GM12878 (cell line): ENCODE results near the gene PBOV1. TPM values are rescaled to one million over a fixed set of nuclear protein-coding genes. Genes with fewer than 3 reads are reported as not detected.

Experiments used
- ATAC-seq: fragments of 200-7000 bp; cut with Tn5 transposase; 3 replicates; pipeline ENCODE4 v1.9.1; 2020; ENCODE audit warnings: mild to moderate bottlenecking, moderate library complexity
- BruUV-seq: library from RNA; stranded (reverse); fragments of 400-500 nt; replicated peaks from 2 replicates; lab custom pipeline; 2021; lab: Mats Ljungman, UMichigan
- CTCF ChIA-PET: fragments of 300-600 bp; sonication (Branson Sonifier 250); formaldehyde crosslinking; extraction: SDS; loops from one replicate; lab custom pipeline; 2021; ENCODE audit warnings: inconsistent platforms; lab: Yijun Ruan, JAX
- POLR2A ChIA-PET: fragments of 350-600 bp; formaldehyde crosslinking; extraction: SDS; loops from one replicate; lab custom pipeline; 2021; ENCODE audit warnings: inconsistent platforms; lab: Charles Lee
- RAD21 ChIA-PET: fragments of 300-600 bp; sonication (Branson Sonifier 250); formaldehyde crosslinking; loops from one replicate; lab custom pipeline; 2023; ENCODE audit warnings: antibody characterized with exemption; ENCODE audit not compliant: unreplicated experiment; lab: Charles Lee
- SMC1A ChIA-PET: fragments of 300-600 bp; sonication (Branson Sonifier 250); formaldehyde crosslinking; loops from one replicate; lab custom pipeline; 2023; ENCODE audit not compliant: unreplicated experiment, uncharacterized antibody; lab: Charles Lee
- DNase-seq: peaks from one replicate; pipeline ENCODE4 v3.0.0-alpha.2; 2011; ENCODE audit warnings: low read depth, low spot score
- FAIRE-seq: peaks from 3 replicates; lab custom pipeline; 2011; peaks lifted over from hg19 to GRCh38; lab: Jason Lieb, UNC
- H2AFZ ChIP-seq: 2 replicates; pipeline ENCODE4 v1.6.0; 2011; ENCODE audit warnings: low read depth, low read length, control low read depth; ENCODE audit not compliant: control insufficient read depth
- H3K27ac ChIP-seq: 2 replicates; pipeline ENCODE4 v1.5.1; 2011; ENCODE audit warnings: control low read depth; ENCODE audit not compliant: control insufficient read depth, insufficient read depth
- H3K27me3 ChIP-seq, 2 experiments: replicated peaks in 1 of 2; 2 replicates each; pipeline versions ENCODE4 v1.6.0 to v1.6.1; 2011; ENCODE audit warnings: low read length in 1 of 2; ENCODE audit not compliant: control insufficient read depth in 2 of 2, insufficient read depth in 2 of 2
- H3K36me3 ChIP-seq, 2 experiments: 2 replicates each; pipeline ENCODE4 v1.5.1; 2011; ENCODE audit warnings: low read length in 1 of 2; ENCODE audit not compliant: control insufficient read depth in 2 of 2, insufficient read depth in 2 of 2
- H3K4me1 ChIP-seq: 2 replicates; pipeline ENCODE4 v1.6.1; 2011; ENCODE audit warnings: mild to moderate bottlenecking, low read length, moderate library complexity, mixed read lengths; ENCODE audit not compliant: control insufficient read depth, insufficient read depth
- H3K4me2 ChIP-seq: 2 replicates; pipeline ENCODE4 v1.6.0; 2011; ENCODE audit warnings: control low read depth; ENCODE audit not compliant: control insufficient read depth, insufficient read depth
- H3K4me3 ChIP-seq: fragments of 200-600 bp; sonication (generic); 2 replicates; pipeline ENCODE4 v1.5.1; 2016
- H3K79me2 ChIP-seq: 2 replicates; pipeline ENCODE4 v1.6.0; 2011; ENCODE audit warnings: low read length; ENCODE audit not compliant: control insufficient read depth, insufficient read depth
- H3K9ac ChIP-seq: 2 replicates; pipeline ENCODE4 v1.8.0; 2011; ENCODE audit warnings: low read length, control low read depth, mixed read lengths; ENCODE audit not compliant: control insufficient read depth, insufficient read depth
- H3K9me3 ChIP-seq: replicated peaks from 3 replicates; pipeline ENCODE4 v1.5.1; 2011; ENCODE audit warnings: mild to moderate bottlenecking, low read length; ENCODE audit not compliant: control insufficient read depth, insufficient read depth
- H4K20me1 ChIP-seq: 2 replicates; pipeline ENCODE4 v1.6.0; 2011; ENCODE audit not compliant: control insufficient read depth, insufficient read depth
- BMI1 ChIP-seq: fragments of 450-650 bp; IDR thresholded peaks from 2 replicates; pipeline ENCODE4 v1.6.1; 2016; ENCODE audit warnings: mild to moderate bottlenecking, moderate library complexity, borderline replicate concordance
- ETV6 ChIP-seq, 2 experiments: fragments of 450-650 bp in 1 of 2; IDR thresholded peaks in 1 of 2; conservative IDR thresholded peaks in 1 of 2; 2 replicates each; pipeline ENCODE4 v1.6.1; 2014; ENCODE audit warnings: antibody characterized with exemption in 1 of 2, borderline replicate concordance in 1 of 2, low read depth in 1 of 2, mild to moderate bottlenecking in 1 of 2, moderate library complexity in 1 of 2
- FOXM1 ChIP-seq: IDR thresholded peaks from 2 replicates; pipeline ENCODE4 v1.6.1; 2012; ENCODE audit warnings: low read depth, mild to moderate bottlenecking, inconsistent platforms, low read length, moderate library complexity
- LARP7 ChIP-seq: fragments of 450-650 bp; IDR thresholded peaks from 2 replicates; pipeline ENCODE4 v1.6.1; 2017; ENCODE audit warnings: mild to moderate bottlenecking
- NFYB ChIP-seq: IDR thresholded peaks from 2 replicates; pipeline ENCODE4 v1.6.1; 2011; ENCODE audit warnings: low read depth, mild to moderate bottlenecking, low read length, improper control_type of control experiment, moderate library complexity; ENCODE audit not compliant: insufficient read depth
- PAX5 ChIP-seq: IDR thresholded peaks from 2 replicates; pipeline ENCODE4 v1.6.1; 2011; ENCODE audit warnings: low read depth, low read length, borderline replicate concordance
- POLR2AphosphoS5 ChIP-seq: IDR thresholded peaks from 2 replicates; pipeline ENCODE4 v1.6.1; 2011; ENCODE audit warnings: mild to moderate bottlenecking, low read length, inconsistent platforms
- RBBP5 ChIP-seq: fragments of 200-600 bp; sonication (generic); conservative IDR thresholded peaks from 2 replicates; pipeline ENCODE4 v1.6.1; 2016
- TARDBP ChIP-seq: IDR thresholded peaks from 2 replicates; pipeline ENCODE4 v1.6.1; 2016; ENCODE audit warnings: borderline replicate concordance
- TBL1XR1 ChIP-seq: IDR thresholded peaks from 2 replicates; pipeline ENCODE4 v1.6.1; 2012; ENCODE audit warnings: low read depth, low read length, improper control_type of control experiment
- WGBS: methylation state at CpG from one replicate; pipeline ENCODE4 v1.1.6; 2016; ENCODE audit warnings: low lambda C conversion rate; ENCODE audit not compliant: insufficient replicate concordance, insufficient coverage; ENCODE audit errors: missing lambda C conversion rate; 5-methylcytosine and 5-hydroxymethylcytosine counted together
- in situ Hi-C: fragments of 300-500 bp; cut with MboI; formaldehyde crosslinking; loops from 9 replicates; pipeline ENCODE4 v1.14.3; 2018; ENCODE audit warnings: mixed read lengths
- intact Hi-C: fragments of 100-400 bp; cut with micrococcal nuclease; formaldehyde crosslinking; loops from one replicate; pipeline ENCODE4 v1.14.2; 2022; ENCODE audit not compliant: unreplicated experiment
- polyA plus RNA-seq, 11 experiments: library from polyadenylated mRNA; depleted of rRNA in 4 of 11; unstranded in 6 of 11; stranded (reverse) in 5 of 11; fragments of >200 nt; fragmentation: Nextera tagmentation in 4 of 11; fragmentation: Illumina TruSeq in 1 of 11; extraction: Ambion mirVana in 4 of 11; extraction: Trizol in 1 of 11; gene quantifications; 1 replicate in 1 of 11; 2 replicates in 10 of 11; pipeline versions ENCODE4 v1.2.1 to v1.2.3, GENCODE V29; 2011 to 2016; ENCODE audit warnings: inconsistent platforms in 2 of 11, missing spikeins in 2 of 11, low read depth in 1 of 11
- total RNA-seq, 4 experiments: library from RNA; depleted of rRNA in 3 of 4; stranded (reverse); fragments of >200 nt in 3 of 4; fragmentation: Illumina TruSeq in 1 of 4; extraction: Trizol in 1 of 4; gene quantifications; 2 replicates each; pipeline versions ENCODE4 v1.2.1 to v1.2.3, GENCODE V29; 2013 to 2021
- TF ChIP-seq, protein P1 (sequence below): IDR thresholded peaks from 2 replicates; pipeline ENCODE4 v1.6.1; 2011; ENCODE audit warnings: mild to moderate bottlenecking, low read depth, low read length, moderate library complexity; ENCODE audit not compliant: insufficient replicate concordance
- TF ChIP-seq, protein P2 (sequence below): IDR thresholded peaks from 2 replicates; pipeline ENCODE4 v1.6.1; 2012; ENCODE audit warnings: low read length, inconsistent platforms
- TF ChIP-seq, protein P3 (sequence below): fragments of 450-650 bp; IDR thresholded peaks from 2 replicates; pipeline ENCODE4 v1.6.1; 2016; ENCODE audit warnings: mild to moderate bottlenecking, moderate library complexity, borderline replicate concordance

PBOV1 gene
- total and polyA plus RNA-seq, 10 of the 15 experiments (the other 5 are each of a cell fraction or from before 2014, with no cell fraction given), result not detected

DNA sequence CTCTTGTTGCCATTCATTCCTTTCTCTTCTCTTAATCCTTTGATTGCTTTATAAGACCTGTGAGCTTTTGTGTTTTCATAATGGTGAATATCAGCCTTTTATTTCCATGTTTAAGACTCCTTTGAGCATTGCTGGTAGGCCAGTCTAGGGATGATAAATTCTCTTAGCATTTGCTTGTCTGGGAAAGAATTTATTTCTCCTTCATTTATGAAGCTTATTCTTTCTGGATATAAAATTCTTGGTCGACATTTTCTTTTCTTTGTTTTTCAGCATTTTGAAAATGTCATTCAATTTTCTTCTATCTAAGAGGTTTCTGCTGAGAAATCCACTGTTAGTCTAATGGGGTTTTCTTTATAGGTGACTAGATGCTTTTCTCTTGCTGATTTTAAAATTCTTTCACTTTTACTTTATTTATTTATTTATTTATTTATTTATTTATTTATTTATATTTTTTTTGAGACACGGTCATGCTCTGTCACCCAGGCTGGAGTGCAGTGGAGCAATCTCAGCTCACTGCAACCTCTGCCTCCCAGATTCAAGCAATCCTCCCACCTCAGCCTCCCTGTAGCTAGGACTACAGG is 41.5 kb downstream of the PBOV1 start:
- TF ChIP-seq, protein P1, sequence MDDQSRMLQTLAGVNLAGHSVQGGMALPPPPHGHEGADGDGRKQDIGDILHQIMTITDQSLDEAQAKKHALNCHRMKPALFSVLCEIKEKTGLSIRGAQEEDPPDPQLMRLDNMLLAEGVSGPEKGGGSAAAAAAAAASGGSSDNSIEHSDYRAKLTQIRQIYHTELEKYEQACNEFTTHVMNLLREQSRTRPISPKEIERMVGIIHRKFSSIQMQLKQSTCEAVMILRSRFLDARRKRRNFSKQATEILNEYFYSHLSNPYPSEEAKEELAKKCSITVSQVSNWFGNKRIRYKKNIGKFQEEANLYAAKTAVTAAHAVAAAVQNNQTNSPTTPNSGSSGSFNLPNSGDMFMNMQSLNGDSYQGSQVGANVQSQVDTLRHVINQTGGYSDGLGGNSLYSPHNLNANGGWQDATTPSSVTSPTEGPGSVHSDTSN, result no peak
- TF ChIP-seq PAX5, result no peak
- TF ChIP-seq, protein P2, sequence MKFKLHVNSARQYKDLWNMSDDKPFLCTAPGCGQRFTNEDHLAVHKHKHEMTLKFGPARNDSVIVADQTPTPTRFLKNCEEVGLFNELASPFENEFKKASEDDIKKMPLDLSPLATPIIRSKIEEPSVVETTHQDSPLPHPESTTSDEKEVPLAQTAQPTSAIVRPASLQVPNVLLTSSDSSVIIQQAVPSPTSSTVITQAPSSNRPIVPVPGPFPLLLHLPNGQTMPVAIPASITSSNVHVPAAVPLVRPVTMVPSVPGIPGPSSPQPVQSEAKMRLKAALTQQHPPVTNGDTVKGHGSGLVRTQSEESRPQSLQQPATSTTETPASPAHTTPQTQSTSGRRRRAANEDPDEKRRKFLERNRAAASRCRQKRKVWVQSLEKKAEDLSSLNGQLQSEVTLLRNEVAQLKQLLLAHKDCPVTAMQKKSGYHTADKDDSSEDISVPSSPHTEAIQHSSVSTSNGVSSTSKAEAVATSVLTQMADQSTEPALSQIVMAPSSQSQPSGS, result no peak
- TF ChIP-seq, protein P3, sequence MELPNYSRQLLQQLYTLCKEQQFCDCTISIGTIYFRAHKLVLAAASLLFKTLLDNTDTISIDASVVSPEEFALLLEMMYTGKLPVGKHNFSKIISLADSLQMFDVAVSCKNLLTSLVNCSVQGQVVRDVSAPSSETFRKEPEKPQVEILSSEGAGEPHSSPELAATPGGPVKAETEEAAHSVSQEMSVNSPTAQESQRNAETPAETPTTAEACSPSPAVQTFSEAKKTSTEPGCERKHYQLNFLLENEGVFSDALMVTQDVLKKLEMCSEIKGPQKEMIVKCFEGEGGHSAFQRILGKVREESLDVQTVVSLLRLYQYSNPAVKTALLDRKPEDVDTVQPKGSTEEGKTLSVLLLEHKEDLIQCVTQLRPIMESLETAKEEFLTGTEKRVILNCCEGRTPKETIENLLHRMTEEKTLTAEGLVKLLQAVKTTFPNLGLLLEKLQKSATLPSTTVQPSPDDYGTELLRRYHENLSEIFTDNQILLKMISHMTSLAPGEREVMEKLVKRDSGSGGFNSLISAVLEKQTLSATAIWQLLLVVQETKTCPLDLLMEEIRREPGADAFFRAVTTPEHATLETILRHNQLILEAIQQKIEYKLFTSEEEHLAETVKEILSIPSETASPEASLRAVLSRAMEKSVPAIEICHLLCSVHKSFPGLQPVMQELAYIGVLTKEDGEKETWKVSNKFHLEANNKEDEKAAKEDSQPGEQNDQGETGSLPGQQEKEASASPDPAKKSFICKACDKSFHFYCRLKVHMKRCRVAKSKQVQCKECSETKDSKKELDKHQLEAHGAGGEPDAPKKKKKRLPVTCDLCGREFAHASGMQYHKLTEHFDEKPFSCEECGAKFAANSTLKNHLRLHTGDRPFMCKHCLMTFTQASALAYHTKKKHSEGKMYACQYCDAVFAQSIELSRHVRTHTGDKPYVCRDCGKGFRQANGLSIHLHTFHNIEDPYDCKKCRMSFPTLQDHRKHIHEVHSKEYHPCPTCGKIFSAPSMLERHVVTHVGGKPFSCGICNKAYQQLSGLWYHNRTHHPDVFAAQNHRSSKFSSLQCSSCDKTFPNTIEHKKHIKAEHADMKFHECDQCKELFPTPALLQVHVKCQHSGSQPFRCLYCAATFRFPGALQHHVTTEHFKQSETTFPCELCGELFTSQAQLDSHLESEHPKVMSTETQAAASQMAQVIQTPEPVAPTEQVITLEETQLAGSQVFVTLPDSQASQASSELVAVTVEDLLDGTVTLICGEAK, result no peak
- TF ChIP-seq POLR2AphosphoS5, result no peak
- no peak for TF ChIP-seq RBBP5
- no peak for TF ChIP-seq ETV6 (conservative IDR thresholded peaks at IDR 0.05 in 1 of 2, IDR thresholded peaks at IDR 0.05 in 1 of 2; ENCODE audit: borderline replicate concordance in 1 of 2, low read depth in 1 of 2)
- TF ChIP-seq TBL1XR1, result no peak
- TF ChIP-seq FOXM1, result no peak
- no peak for TF ChIP-seq NFYB
- TF ChIP-seq TARDBP, result no peak
- TF ChIP-seq BMI1, result no peak
- no peak for TF ChIP-seq LARP7
- Histone ChIP-seq H3K9me3 (no peaks in the 10 kb centered on the region; the same call in 2 of the 3 replicates), H3K36me3 (no peaks in the 10 kb centered on the region), H3K27ac (no peak overlapping the region), H3K79me2 (no peaks in the 10 kb centered on the region), H2AFZ (no peak overlapping the region), H3K27me3 (no peaks in the 10 kb centered on the region; a peak in 1 of 4 replicates), H3K4me3 (no peak overlapping the region), H4K20me1 (no peaks in the 10 kb centered on the region), H3K4me2 (no peak overlapping the region), H3K9ac (no peak overlapping the region), H3K4me1 (no peaks in the 10 kb centered on the region)
- no peak for ATAC-seq
- RAD21 ChIA-PET, result no interaction called here
- SMC1A ChIA-PET, result no interaction called here
- 45% methylated on average over 2 of the region's 2 CpGs for WGBS
- no peak for FAIRE-seq
- in situ Hi-C loops, result no loop called here
- CTCF ChIA-PET, result no interaction called here
- BruUV-seq, result no TSS peak
- DNase-seq, result no peak
- intact Hi-C loops, result no loop called here
- POLR2A ChIA-PET, result no interaction called here
